ENCODE measurements around the gene WDR20.
"Not testable (repeated sequence)": the region's sequence is repeated elsewhere in the genome, so short reads cannot be mapped to it uniquely, and the experiment has no call there.

WDR20 gene

DNA sequence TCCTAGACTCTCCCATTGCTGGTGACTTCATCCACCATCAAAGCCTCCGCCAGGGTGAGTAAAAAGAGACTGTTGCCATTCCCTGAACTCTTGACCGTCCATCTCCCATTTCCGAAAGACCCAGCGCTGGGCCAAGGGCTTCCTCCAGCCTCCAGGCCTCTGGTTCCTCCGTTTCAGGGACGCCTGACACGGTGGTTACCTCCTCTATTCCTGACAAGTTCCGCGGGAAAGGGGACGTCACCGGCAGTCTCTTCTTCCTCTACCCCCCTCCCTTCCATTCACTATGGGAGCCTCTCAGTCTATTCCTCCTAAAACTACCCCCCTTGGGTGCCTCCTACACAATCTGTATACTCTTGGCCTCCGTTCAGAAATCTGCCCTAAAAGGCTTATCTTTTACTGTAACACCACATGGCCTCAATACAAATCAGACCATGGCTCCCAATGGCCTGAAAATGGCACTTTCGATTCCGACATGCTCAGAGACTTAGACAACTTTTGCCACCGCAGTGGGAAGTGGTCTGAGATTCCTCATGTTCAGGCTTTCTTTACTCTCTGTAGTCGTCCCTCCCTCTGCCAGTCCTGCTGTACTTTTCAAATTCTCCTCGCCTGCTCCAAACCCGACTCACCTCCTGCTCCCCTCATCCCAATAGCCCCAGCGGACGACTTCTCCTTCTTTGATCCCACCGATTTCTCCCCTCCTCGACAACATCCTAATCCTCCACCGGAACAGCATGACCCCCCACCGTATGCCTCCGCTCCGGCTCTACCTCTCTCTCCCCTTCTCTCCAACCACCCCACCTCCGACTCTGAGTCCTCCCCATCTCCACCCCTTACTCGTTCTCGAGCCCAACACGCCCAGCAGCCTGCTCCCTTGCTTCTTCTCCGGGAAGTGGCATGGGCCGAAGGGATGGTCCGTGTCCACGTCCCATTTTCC, 94.9 kb downstream of the WDR20 start:
- Mint-ChIP-seq H3K27ac (no peak overlapping the region), H3K9me3 (no peaks in the 10 kb centered on the region), H3K4me3 (no peak overlapping the region), H3K36me3 (ENCODE audit: low read depth) (no peaks in the 10 kb centered on the region), H3K27me3 (no peaks in the 10 kb centered on the region), H3K4me1 (ENCODE audit: low read depth) (no peaks in the 10 kb centered on the region)

- Mint-ChIP-seq H3K27me3 (no peaks in the 10 kb centered on the region), H3K27ac (no peak overlapping the region), H3K36me3 (ENCODE audit: low read depth) (no peaks in the 10 kb centered on the region), H3K9me3 (no peaks in the 10 kb centered on the region), H3K4me3 (no peak overlapping the region), H3K4me1 (ENCODE audit: low read depth) (no peaks in the 10 kb centered on the region)
These were observed 95.7 kb downstream of the WDR20 start for GRCh38 chr14:102235275-102235897.

DNA sequence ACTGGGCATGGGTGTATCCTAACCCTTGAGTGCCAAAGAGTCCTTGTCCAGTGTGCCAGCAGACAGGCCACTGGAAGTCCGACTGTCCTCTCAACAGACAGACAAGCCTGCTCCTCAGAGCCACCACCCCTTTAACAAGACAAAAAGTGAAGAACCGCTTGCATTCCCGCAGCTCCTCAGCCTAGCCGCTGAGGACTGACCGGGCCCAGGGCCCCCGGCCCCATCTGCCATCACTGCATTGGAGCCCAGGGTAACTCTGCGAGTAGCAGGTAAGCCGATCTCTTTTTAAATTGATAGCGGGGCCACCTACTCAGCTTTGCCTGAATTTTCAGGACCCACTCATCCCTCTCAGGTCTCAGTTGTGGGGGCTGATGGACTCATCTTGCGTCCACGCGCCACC, 96.3 kb downstream of the WDR20 start:
- no peaks in the 10 kb centered on the region for H3K36me3 Mint-ChIP-seq (ENCODE audit: low read depth)
- H3K4me1 Mint-ChIP-seq (ENCODE audit: low read depth): no peaks in the 10 kb centered on the region
- H3K27ac Mint-ChIP-seq: no peak overlapping the region
- H3K9me3 Mint-ChIP-seq: no peaks in the 10 kb centered on the region
- no peaks in the 10 kb centered on the region for H3K27me3 Mint-ChIP-seq
- H3K4me3 Mint-ChIP-seq: no peak overlapping the region

DNA sequence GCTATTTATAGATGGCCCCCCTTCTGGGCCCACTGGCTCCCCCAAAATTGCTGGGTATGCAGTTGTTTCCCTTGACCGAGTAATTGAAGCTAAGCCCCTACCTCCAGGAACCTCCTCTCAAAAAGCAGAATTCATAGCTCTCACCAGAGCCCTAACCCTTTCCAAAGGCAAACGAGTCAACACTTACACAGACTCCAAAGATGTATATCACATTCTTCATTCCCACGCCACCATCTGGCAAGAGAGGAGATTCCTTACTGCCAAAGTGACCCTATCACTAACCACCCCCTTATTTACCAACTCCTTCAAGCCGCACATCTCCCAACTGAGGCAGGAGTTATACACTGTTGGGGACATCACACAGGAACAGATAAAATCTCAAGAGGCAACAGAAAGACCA, 98.4 kb downstream of the WDR20 start:
- H3K27me3 Mint-ChIP-seq: no peaks in the 10 kb centered on the region
- no peak overlapping the region for H3K4me3 Mint-ChIP-seq
- no peaks in the 10 kb centered on the region for H3K9me3 Mint-ChIP-seq

DNA sequence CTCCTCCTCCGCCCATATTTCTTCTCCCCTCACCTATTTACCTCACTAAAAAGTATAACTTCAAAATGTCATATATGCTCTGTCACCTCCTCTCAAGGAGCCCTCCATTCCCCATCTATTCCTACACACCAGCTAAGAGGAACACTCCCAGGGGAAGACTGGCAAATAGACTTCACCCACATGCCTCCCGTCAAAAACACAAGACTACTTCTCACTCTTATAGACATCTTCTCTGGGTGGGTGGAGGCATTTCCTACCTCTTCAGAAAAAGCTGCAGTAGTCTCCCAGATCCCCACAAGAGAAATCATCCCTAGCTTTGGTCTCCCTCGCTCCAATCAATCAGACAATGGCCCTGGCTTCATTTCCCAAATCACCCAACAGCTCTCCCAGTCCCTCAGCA, 99.1 kb downstream of the WDR20 start:
- Mint-ChIP-seq H3K9me3 (no peaks in the 10 kb centered on the region), H3K4me3 (no peak overlapping the region), H3K27ac (no peak overlapping the region), H3K27me3 (no peaks in the 10 kb centered on the region), H3K36me3 (ENCODE audit: low read depth) (no peaks in the 10 kb centered on the region), H3K4me1 (ENCODE audit: low read depth) (no peaks in the 10 kb centered on the region)

More for the DNA sequence above, 98.4 kb downstream of the WDR20 start:
- Mint-ChIP-seq H3K27ac (no peak overlapping the region), H3K4me1 (ENCODE audit: low read depth) (no peaks in the 10 kb centered on the region), H3K36me3 (ENCODE audit: low read depth) (no peaks in the 10 kb centered on the region)

GRCh38 chr14:102239231-102239630, 99.5 kb downstream of the WDR20 start:
- Mint-ChIP-seq H3K27ac (no peak overlapping the region), H3K27me3 (no peaks in the 10 kb centered on the region), H3K9me3 (no peaks in the 10 kb centered on the region), H3K36me3 (ENCODE audit: low read depth) (no peaks in the 10 kb centered on the region), H3K4me3 (no peak overlapping the region), H3K4me1 (ENCODE audit: low read depth) (no peaks in the 10 kb centered on the region)

DNA sequence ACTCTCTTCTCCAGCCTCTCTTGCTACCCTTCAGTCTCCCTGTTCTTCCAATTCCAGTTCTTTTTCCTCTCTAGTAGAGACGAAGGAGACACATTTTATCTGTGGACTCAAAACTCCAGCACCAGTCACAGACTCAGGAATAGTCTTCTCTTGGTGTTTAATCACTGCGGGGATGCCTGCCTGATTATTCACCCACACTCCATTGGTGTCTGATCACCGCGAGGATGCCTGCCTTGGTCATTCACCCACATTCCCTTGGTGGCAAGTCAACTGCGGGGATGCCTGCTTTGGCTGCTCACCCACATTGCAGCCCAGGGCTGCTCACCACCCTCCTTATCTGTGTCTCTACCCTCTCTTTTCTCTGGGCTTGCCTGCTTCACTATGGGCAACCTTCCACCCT, 100.8 kb downstream of the WDR20 start:
- H3K9me3 Mint-ChIP-seq; H3K4me1 Mint-ChIP-seq (ENCODE audit: low read depth); H3K36me3 Mint-ChIP-seq (ENCODE audit: low read depth); H3K27me3 Mint-ChIP-seq; H3K4me3 Mint-ChIP-seq; H3K27ac Mint-ChIP-seq: not testable (repeated sequence)

- H3K36me3 Mint-ChIP-seq (ENCODE audit: low read depth): no peaks in the 10 kb centered on the region
- H3K9me3 Mint-ChIP-seq: no peaks in the 10 kb centered on the region
- no peaks in the 10 kb centered on the region for H3K27me3 Mint-ChIP-seq
- H3K27ac Mint-ChIP-seq: no peak overlapping the region
- H3K4me3 Mint-ChIP-seq: no peak overlapping the region
- no peaks in the 10 kb centered on the region for H3K4me1 Mint-ChIP-seq (ENCODE audit: low read depth)
These were observed 101.5 kb downstream of the WDR20 start for GRCh38 chr14:102241147-102241546.

DNA sequence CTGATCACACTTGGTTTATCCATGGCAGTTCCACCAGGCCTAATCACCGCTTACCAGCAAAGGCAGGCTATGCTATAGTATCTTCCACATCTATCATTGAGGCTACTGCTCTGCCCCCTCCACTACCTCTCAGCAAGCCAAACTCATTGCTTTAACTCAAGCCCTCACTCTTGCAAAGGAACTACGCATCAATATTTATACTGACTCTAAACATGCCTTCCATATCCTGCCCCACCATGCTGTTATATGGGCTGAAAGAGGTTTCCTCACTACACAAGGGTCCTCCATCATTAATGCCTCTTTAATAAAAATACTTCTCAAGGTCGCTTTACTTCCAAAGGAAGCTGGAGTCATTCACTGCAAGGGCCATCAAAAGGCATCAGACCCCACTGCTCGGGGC, 104.1 kb downstream of the WDR20 start:
- not testable (repeated sequence) for H3K27ac Mint-ChIP-seq; H3K36me3 Mint-ChIP-seq (ENCODE audit: low read depth); H3K9me3 Mint-ChIP-seq; H3K27me3 Mint-ChIP-seq; H3K4me3 Mint-ChIP-seq; H3K4me1 Mint-ChIP-seq (ENCODE audit: low read depth)

DNA sequence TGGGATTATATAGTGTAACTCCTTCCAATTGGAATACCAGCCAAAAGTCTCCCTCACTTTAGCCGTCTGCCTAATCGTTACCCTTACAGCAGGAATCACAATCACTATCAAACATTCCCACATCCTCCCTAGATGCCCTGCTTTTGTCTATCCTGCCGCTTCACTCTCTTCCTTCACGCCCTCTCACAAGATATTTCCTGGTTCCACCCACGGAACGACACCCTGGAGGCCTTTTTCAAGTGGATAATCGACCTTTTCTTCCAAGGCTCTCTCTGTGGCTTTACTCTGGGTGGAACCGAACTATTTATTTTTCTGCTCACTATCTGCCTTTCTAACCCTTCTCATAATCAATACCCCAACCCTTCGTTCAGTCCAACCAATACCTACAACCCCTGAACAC, 106.4 kb downstream of the WDR20 start:
- Mint-ChIP-seq H3K4me1 (ENCODE audit: low read depth) (no peaks in the 10 kb centered on the region), H3K36me3 (ENCODE audit: low read depth) (no peaks in the 10 kb centered on the region), H3K27me3 (no peaks in the 10 kb centered on the region), H3K27ac (no peak overlapping the region), H3K9me3 (no peaks in the 10 kb centered on the region), H3K4me3 (no peak overlapping the region)

DNA sequence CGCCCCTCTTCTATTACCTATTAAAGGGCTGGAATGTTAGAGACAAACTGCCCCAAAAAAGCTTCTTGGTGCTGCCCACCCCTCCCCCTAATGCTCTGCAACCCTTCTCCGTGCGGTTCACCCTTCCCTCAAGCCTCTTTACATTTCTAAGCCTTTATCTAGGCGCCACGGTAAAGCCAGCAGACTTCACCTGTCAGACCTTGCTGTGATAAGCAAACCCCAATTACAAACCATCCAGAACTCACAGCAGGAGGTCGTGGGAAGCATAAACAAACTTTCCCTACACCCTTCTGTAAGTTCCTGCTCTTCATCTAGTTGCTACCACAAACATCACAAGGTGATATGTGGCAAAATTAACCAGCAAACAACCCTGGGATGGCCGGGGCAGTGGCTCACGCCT, 108.4 kb downstream of the WDR20 start:
- Mint-ChIP-seq H3K4me3 (no peak overlapping the region), H3K4me1 (ENCODE audit: low read depth) (no peaks in the 10 kb centered on the region), H3K27ac (no peak overlapping the region), H3K27me3 (no peaks in the 10 kb centered on the region), H3K9me3 (no peaks in the 10 kb centered on the region), H3K36me3 (ENCODE audit: low read depth) (no peaks in the 10 kb centered on the region)

DNA sequence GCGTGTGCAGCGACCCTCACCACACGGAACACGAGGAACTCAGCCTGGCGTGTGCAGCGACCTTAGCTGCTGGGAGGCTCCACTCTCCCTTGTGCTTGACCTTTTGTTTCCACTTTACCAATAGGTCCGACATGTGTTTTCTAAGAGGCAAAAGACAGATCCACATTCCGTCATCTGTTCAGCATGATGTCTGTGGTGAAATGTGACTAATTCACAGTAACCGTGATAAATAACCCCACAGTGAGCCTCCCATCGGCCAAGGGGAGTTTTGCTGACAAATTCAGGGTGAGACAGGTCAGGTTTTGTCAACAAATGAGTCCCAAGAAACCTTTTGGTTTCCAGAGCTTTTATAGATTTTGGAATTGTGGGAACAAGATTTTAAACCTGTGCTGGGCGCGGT, 109.3 kb downstream of the WDR20 start:
- no peaks in the 10 kb centered on the region for H3K36me3 Mint-ChIP-seq (ENCODE audit: low read depth)
- no peaks in the 10 kb centered on the region for H3K4me1 Mint-ChIP-seq (ENCODE audit: low read depth)
- no peaks in the 10 kb centered on the region for H3K9me3 Mint-ChIP-seq
- no peak overlapping the region for H3K27ac Mint-ChIP-seq
- H3K27me3 Mint-ChIP-seq: no peaks in the 10 kb centered on the region
- H3K4me3 Mint-ChIP-seq: no peak overlapping the region

GRCh38 chr14:102249981-102250380, 110.3 kb downstream of the WDR20 start:
- H3K36me3 Mint-ChIP-seq (ENCODE audit: low read depth): no peaks in the 10 kb centered on the region
- no peak overlapping the region for H3K27ac Mint-ChIP-seq
- no peaks in the 10 kb centered on the region for H3K9me3 Mint-ChIP-seq
- H3K27me3 Mint-ChIP-seq: no peaks in the 10 kb centered on the region
- H3K4me1 Mint-ChIP-seq (ENCODE audit: low read depth): no peaks in the 10 kb centered on the region
- no peak overlapping the region for H3K4me3 Mint-ChIP-seq

DNA sequence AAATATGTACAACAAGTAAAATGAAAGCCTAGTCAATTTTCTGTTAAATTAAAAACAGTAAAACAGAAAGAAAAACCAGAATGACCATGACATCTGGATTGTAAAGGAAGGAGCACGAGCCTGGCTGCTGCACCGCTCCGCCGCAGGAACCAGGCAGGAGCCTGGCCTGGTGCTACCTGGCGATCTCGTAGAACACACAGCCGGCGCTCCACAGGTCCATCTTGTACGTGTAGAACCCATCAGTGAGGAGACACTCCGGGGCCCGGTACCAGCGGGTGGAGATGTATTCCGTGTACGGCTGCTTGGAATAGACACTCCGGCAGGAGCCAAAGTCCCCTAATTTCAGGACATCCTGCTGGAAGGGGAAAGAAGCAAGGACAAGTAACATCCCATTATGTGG, 110.9 kb downstream of the WDR20 start:
- Mint-ChIP-seq H3K27ac (no peak overlapping the region), H3K36me3 (ENCODE audit: low read depth) (no peaks in the 10 kb centered on the region), H3K4me3 (no peak overlapping the region), H3K9me3 (no peaks in the 10 kb centered on the region), H3K27me3 (no peaks in the 10 kb centered on the region), H3K4me1 (ENCODE audit: low read depth) (no peaks in the 10 kb centered on the region)

DNA sequence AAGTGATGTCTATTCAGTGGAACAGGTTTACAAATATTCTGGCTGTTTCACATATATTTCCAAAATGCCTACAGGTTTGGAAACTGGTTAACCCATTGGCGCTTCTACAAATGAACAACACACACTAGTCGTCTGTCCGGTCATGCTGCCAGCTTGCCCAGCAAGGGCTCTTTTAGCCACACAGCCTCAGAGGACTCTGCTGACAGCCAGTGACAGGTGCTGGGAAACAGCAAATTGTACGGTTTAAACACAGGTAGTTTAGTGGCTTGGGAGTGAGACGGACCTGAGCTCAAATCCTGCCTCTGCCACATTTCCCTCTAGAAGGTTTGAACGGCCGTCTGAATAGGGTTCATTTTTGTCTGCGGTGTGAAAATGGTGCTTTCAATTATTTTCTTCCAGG, 111.5 kb downstream of the WDR20 start:
- no peaks in the 10 kb centered on the region for H3K9me3 Mint-ChIP-seq
- no peaks in the 10 kb centered on the region for H3K27me3 Mint-ChIP-seq
- no peak overlapping the region for H3K27ac Mint-ChIP-seq
- H3K36me3 Mint-ChIP-seq (ENCODE audit: low read depth): no peaks in the 10 kb centered on the region
- H3K4me1 Mint-ChIP-seq (ENCODE audit: low read depth): no peaks in the 10 kb centered on the region
- H3K4me3 Mint-ChIP-seq: no peak overlapping the region

Data from stimulated activated naive CD8-positive, alpha-beta T cell treated with anti-CD3 and anti-CD28 coated beads, Interleukin-15, Interleukin-2, amounts not matched to agents 100 ng/mL and 50 ng/mL, for 24 hours (primary cell).